Heart left ventricle (tissue), 16 donors: ENCODE data around the gene CTCF. TPM values are rescaled to one million over a fixed set of nuclear protein-coding genes. Genes with fewer than 3 reads are reported as not detected.

ENCODE experiments used
- ATAC-seq, 4 donors: fragments of 200-7000 bp; cut with Tn5 transposase; one replicate each; pipeline ENCODE4 v1.9.1; 2020 to 2022; ENCODE audit warnings: moderate library complexity in 4 of 4, mild to moderate bottlenecking in 3 of 4, moderate number of reproducible peaks in 1 of 4
- DNase-seq, 5 donors: peaks; one replicate each; pipeline ENCODE4 v3.0.0-alpha.2; 2020
- H3K27ac ChIP-seq, 12 donors: fragments of 200-600 bp; sonication (generic) in 4 of 12; one replicate each; pipeline versions ENCODE4 v1.5.0 to v1.8.0; 2016 to 2022; ENCODE audit warnings: mild to moderate bottlenecking in 2 of 12
- H3K27me3 ChIP-seq, 9 donors: fragments of 200-600 bp; sonication (generic) in 2 of 9; one replicate each; pipeline versions ENCODE4 v1.5.1 to v1.8.0; 2016 to 2022; ENCODE audit warnings: mild to moderate bottlenecking in 3 of 9
- H3K36me3 ChIP-seq, 9 donors: fragments of 200-600 bp; sonication (generic) in 2 of 9; one replicate each; pipeline versions ENCODE4 v1.5.0 to v1.8.0; 2018 to 2022; ENCODE audit warnings: mild to moderate bottlenecking in 2 of 9
- H3K4me1 ChIP-seq, 12 donors: fragments of 200-600 bp; sonication (generic) in 4 of 12; one replicate each; pipeline versions ENCODE4 v1.5.0 to v1.8.0; 2016 to 2022; ENCODE audit warnings: mild to moderate bottlenecking in 3 of 12
- H3K4me3 ChIP-seq, 12 donors: fragments of 200-600 bp; sonication (generic) in 4 of 12; one replicate each; pipeline versions ENCODE4 v1.5.0 to v1.8.0; 2017 to 2022; ENCODE audit warnings: mild to moderate bottlenecking in 9 of 12, moderate library complexity in 4 of 12
- H3K9me3 ChIP-seq, 12 donors: fragments of 200-600 bp; sonication (generic) in 4 of 12; one replicate each; pipeline versions ENCODE4 v1.5.0 to v1.8.0; 2016 to 2022; ENCODE audit warnings: mild to moderate bottlenecking in 1 of 12
- POLR2A ChIP-seq, 2 donors: fragments of 450-650 bp; IDR thresholded peaks; one replicate each; pipeline ENCODE4 v1.6.1; 2017; ENCODE audit warnings: antibody characterized with exemption in 2 of 2, mild to moderate bottlenecking in 2 of 2, moderate library complexity in 2 of 2
- WGBS, 4 donors: extraction: QIAGEN DNeasy Blood & Tissue Kit in 2 of 4; methylation state at CpG; one replicate each; pipeline versions ENCODE4 v1.1.5 to v1.1.7; 2013 to 2018; 5-methylcytosine and 5-hydroxymethylcytosine counted together
- intact Hi-C, 10 donors: fragments of 100-400 bp; cut with DNase I; formaldehyde crosslinking; loops; one replicate each; pipeline versions ENCODE4 v1.11.1 to v1.14.2; 2022
- polyA plus RNA-seq, 2 donors: library from polyadenylated mRNA; stranded (reverse); fragments of 200-250 nt; gene quantifications; one replicate each; pipeline ENCODE4 v1.2.3, GENCODE V29; 2013
- total RNA-seq, 9 donors: library from RNA; depleted of rRNA in 2 of 9; stranded (reverse); fragments of >200 nt in 2 of 9; fragmentation: NEBNext Ultra II Directional in 3 of 9; extraction: Animal tissue kit (Norgen Biotek cat#: 25700) in 3 of 9; gene quantifications; one replicate each; pipeline versions ENCODE4 v1.1.0 to v1.2.4, GENCODE V29; 2016 to 2023
- TF ChIP-seq, protein P1 (sequence below), 12 donors: fragments of 200-600 bp; sonication (generic) in 4 of 12; IDR thresholded peaks; one replicate each; pipeline versions ENCODE4 v1.5.0 to v1.8.0; 2018 to 2022; ENCODE audit warnings: antibody characterized with exemption in 12 of 12, mild to moderate bottlenecking in 5 of 12
- donor health status: ischemic (EF 13 %, LVEDD 7.1; RV severe dilation, severe dysfunction).
- donor health status: healthy with polysubstance abuse.
- donor health status: DM: no; HTN: yes; CAD: no.
- donor health status: DM: no; HTN: no; CAD: no.
- donor health status: ischemic (EF 25% LVEDD 6.9; RV normal size, moderate dysfunction).
- donor health status: ischemic (EF 25% LVEDD 5.7; RV mildly dilated, moderate dysfunction).
- donor health status: healthy.
- donor health status: DM: yes; HTN: yes; CAD: no.
- donor health status: ischemic (EF 35%, LVEDD 5.7; RV mildly dilated, moderate dysfunction).
- donor health status: nonischemic (EF 11% LVEDD 7.7; RV severe dilation, severe dysfunction).
- donor health status: DM: yes; HTN: yes; CAD: no.
- donor health status: PGD.
- donor health status: ischemic (EF 29% LVEDD 5.4; RV normal size, mild dysfunction).
- donor health status: nonischemic (EF 23%, LVEDD 6.1; RV moderate dilation, normal function).

Gene CTCF
- total and polyA plus RNA-seq, 11 donors, result 13.9 to 35.8 (median 25.3) TPM

DNA sequence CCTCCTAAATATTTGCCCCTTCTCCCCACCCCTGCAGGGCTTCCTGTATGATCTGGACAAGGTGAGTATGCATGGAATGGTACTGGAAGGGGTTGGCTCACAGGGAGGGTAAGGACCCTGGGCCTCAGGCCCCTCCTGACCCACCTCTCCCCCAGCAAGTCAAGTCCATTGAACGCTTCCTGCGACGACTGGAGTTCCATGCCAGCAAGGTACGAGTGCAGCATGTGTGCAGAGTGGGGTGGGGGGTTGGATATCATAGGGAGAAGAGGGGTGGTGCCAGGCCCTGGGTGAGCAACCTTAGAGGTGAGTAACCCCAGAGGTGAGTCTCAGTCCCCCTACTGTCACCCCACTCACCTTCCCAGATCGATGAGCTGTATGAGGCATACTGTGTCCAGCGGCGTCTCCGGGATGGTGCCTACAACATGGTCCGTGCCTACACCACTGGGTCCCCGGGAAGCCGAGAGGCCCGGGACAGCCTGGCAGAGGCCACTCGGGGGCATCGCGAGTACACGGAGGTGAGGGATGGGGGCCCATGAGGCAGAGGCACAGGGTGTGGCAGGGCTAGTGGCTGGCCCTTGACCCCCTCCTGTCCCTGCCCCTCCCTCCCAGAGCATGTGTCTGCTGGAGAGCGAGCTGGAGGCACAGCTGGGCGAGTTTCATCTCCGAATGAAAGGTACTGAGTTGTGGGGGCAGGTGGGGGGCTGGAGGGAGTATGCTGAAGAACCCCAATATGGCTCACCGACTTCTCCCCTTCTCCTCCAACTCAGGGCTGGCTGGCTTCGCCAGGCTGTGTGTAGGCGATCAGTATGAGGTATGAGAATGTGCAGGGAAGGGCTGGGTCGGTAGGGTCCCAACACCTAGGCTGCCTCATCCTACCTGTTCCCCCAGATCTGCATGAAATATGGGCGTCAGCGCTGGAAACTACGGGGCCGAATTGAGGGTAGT lies 22.4 kb upstream of the CTCF start:
- Histone ChIP-seq H3K27me3 (no peaks in the 10 kb centered on the region), H3K4me3 (peak overlapping the region in 1 of 12 donors; percentile 93), H3K4me1 (peaks cover 5 to 92% (median 66%) of the 10 kb centered on the region in 12 donors), H3K9me3 (no peaks in the 10 kb centered on the region), H3K27ac (peak overlapping the region in 3 of 12 donors; percentile 27 to 98 (median 64)), H3K36me3 (peaks cover 0 to 67% (median 62%) of the 10 kb centered on the region in 9 donors)
- intact Hi-C loops, result loop anchor here in 1 of 10 donors (10.0 kb wide), 1 partner anchor 105 kb away; the partner anchor contains the start of gene CARMIL2
- DNase-seq (peak in 1 of 5 donors; percentile 33), ATAC-seq (no peak)
- WGBS, 4 donors, result 85 to 92% (median 89%) methylated on average over 20 to 27 of the region's 27 CpGs
- TF ChIP-seq, protein P1, sequence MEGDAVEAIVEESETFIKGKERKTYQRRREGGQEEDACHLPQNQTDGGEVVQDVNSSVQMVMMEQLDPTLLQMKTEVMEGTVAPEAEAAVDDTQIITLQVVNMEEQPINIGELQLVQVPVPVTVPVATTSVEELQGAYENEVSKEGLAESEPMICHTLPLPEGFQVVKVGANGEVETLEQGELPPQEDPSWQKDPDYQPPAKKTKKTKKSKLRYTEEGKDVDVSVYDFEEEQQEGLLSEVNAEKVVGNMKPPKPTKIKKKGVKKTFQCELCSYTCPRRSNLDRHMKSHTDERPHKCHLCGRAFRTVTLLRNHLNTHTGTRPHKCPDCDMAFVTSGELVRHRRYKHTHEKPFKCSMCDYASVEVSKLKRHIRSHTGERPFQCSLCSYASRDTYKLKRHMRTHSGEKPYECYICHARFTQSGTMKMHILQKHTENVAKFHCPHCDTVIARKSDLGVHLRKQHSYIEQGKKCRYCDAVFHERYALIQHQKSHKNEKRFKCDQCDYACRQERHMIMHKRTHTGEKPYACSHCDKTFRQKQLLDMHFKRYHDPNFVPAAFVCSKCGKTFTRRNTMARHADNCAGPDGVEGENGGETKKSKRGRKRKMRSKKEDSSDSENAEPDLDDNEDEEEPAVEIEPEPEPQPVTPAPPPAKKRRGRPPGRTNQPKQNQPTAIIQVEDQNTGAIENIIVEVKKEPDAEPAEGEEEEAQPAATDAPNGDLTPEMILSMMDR (IDR thresholded peaks at IDR 0.05), result no peak
- no peak for TF ChIP-seq POLR2A (IDR thresholded peaks at IDR 0.05)

DNA sequence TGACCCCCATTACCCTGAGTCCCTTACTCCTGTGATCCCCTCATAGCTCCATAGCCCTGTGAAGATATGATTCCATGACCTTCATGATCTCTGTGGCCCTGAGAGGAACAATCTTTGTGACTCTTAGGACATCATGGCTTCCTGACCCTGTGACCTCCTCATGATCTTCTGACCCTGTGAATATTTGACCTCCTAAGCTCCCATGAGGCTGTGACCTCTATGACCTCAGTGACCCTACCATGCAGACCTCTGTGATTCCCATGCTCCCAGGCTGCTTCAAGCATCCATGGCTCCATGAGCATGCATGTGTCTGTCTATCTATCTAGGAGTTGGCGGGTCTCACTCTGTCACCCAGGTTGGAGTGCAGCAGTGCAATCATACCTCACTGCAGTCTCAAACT lies 21.6 kb upstream of the CTCF start:
- ATAC-seq, result no peak
- peaks cover 5 to 92% (median 68%) of the 10 kb centered on the region in 12 donors for H3K4me1 ChIP-seq
- intact Hi-C loops, result loop anchor here in 1 of 10 donors (10.0 kb wide), 1 partner anchor 104 kb away; the partner anchor contains the start of gene CARMIL2
- no peak for DNase-seq
- 80 to 100% (median 96%) methylated on average over 1 of the region's 1 CpG for WGBS, 4 donors
- H3K27ac ChIP-seq, result peak overlapping the region in 3 of 12 donors; percentile 39 to 64 (median 52)
- H3K27me3 ChIP-seq, result no peaks in the 10 kb centered on the region
- TF ChIP-seq, protein P1 (IDR thresholded peaks at IDR 0.05), result no peak
- no peak for TF ChIP-seq POLR2A (IDR thresholded peaks at IDR 0.05)
- H3K4me3 ChIP-seq, result no peak overlapping the region
- H3K9me3 ChIP-seq, result no peaks in the 10 kb centered on the region
- H3K36me3 ChIP-seq, result peaks cover 0 to 75% (median 70%) of the 10 kb centered on the region in 9 donors

DNA sequence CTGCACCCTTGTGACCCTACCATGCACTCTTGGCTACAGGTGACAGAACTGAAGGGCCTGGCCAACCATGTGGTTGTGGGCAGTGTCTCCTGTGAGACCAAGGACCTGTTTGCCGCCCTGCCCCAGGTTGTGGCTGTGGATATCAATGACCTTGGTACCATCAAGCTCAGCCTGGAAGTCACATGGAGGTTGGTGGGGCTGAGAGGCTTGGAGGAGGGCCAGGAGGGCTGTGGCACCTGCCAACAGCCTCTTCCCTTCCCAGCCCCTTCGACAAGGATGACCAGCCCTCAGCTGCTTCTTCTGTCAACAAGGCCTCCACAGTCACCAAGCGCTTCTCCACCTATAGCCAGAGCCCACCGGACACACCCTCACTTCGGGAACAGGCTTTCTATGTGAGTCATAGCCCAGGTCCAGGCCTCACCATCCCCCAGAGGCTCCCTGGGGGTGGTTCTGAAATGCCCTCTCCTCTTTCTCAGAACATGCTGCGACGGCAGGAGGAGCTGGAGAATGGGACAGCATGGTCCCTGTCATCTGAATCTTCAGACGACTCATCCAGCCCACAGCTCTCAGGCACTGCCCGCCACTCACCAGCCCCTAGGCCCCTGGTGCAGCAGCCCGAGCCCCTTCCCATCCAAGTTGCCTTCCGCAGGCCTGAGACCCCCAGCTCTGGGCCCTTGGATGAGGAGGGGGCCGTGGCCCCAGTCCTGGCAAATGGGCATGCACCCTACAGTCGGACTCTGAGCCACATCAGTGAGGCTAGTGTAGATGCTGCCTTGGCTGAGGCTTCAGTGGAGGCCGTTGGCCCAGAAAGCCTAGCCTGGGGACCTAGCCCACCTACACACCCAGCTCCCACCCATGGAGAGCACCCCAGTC lies 20.7 kb upstream of the CTCF start:
- peak in 2 of 5 donors; percentile 59 to 60 for DNase-seq
- TF ChIP-seq POLR2A (IDR thresholded peaks at IDR 0.05), result no peak
- TF ChIP-seq, protein P1 (IDR thresholded peaks at IDR 0.05), result no peak
- H3K27ac ChIP-seq, result peak overlapping the region in 10 of 12 donors; percentile 3 to 64 (median 44)

More for the DNA sequence above, 20.7 kb upstream of the CTCF start:
- Histone ChIP-seq H3K4me1 (peaks cover 2 to 92% (median 68%) of the 10 kb centered on the region in 12 donors), H3K36me3 (peaks cover 0 to 83% (median 78%) of the 10 kb centered on the region in 9 donors), H3K9me3 (no peaks in the 10 kb centered on the region), H3K27me3 (no peaks in the 10 kb centered on the region), H3K4me3 (no peak overlapping the region)
- peak in 3 of 4 donors; percentile 0 to 2 (median 1) for ATAC-seq
- WGBS, 4 donors, result 58 to 72% (median 69%) methylated on average over 11 to 14 of the region's 14 CpGs
- intact Hi-C loops, result loop anchor here in 1 of 10 donors (10.0 kb wide), 1 partner anchor 103 kb away; the partner anchor contains the start of gene CARMIL2
